SU-DHL-6 (cell line): ENCODE measurements around the gene SGPP2.

ENCODE experiments used
- H2AFZ ChIP-seq: fragments of 200-600 bp; sonication (generic); 2 replicates; pipeline ENCODE4 v1.6.1; 2014; ENCODE audit warnings: low read depth, mild to moderate bottlenecking, moderate library complexity, mixed read lengths, antibody characterized with exemption, low read length; ENCODE audit not compliant: severe bottlenecking
- H3F3A ChIP-seq: fragments of 200-600 bp; shearing (Covaris generic); 2 replicates; pipeline ENCODE4 v1.6.0; 2016; ENCODE audit warnings: antibody characterized with exemption, mild to moderate bottlenecking; ENCODE audit not compliant: insufficient read depth
- H3K27ac ChIP-seq: fragments of 200-600 bp; sonication (generic); 2 replicates; pipeline ENCODE4 v1.5.1; 2016; ENCODE audit warnings: low read depth, mild to moderate bottlenecking, low read length, moderate library complexity, mixed read lengths
- H3K27me3 ChIP-seq: fragments of 200-600 bp; sonication (generic), shearing (Covaris generic); 2 replicates; pipeline ENCODE4 v1.6.0; 2014; ENCODE audit warnings: mild to moderate bottlenecking, low read length
- H3K36me3 ChIP-seq: fragments of 200-600 bp; sonication (generic); 2 replicates; pipeline ENCODE4 v1.6.1; 2014; ENCODE audit warnings: mild to moderate bottlenecking, low read length, mixed read lengths
- H3K4me2 ChIP-seq: fragments of 300-600, 200-600 bp; shearing (Covaris generic), sonication (generic); 2 replicates; pipeline ENCODE4 v1.6.0; 2014; ENCODE audit warnings: low read length, low read depth, mild to moderate bottlenecking; ENCODE audit not compliant: poor library complexity, severe bottlenecking
- H3K4me3 ChIP-seq: fragments of 200-600 bp; sonication (generic); 2 replicates; pipeline ENCODE4 v1.5.1; 2014; ENCODE audit warnings: antibody characterized with exemption, low read length, mild to moderate bottlenecking, mixed read lengths; ENCODE audit not compliant: insufficient read depth, poor library complexity, severe bottlenecking
- H3K79me2 ChIP-seq: fragments of 200-600 bp; sonication (generic); 2 replicates; pipeline ENCODE4 v1.6.1; 2014; ENCODE audit warnings: mild to moderate bottlenecking, low read length, moderate library complexity; ENCODE audit not compliant: insufficient read depth
- H3K9ac ChIP-seq: fragments of 200-600 bp; sonication (generic); 2 replicates; pipeline ENCODE4 v1.7.0; 2014; ENCODE audit warnings: mild to moderate bottlenecking, low read length
- H3K9me2 ChIP-seq: fragments of 200-600 bp; sonication (generic); replicated peaks from 2 replicates; pipeline ENCODE4 v1.6.1; 2014; ENCODE audit warnings: low read length; ENCODE audit not compliant: insufficient read depth
- H3K9me3 ChIP-seq: fragments of 200-600 bp; sonication (generic); 2 replicates; pipeline ENCODE4 v1.6.1; 2014; ENCODE audit warnings: low read length, mixed read lengths; ENCODE audit not compliant: insufficient read depth
- H4K20me1 ChIP-seq: fragments of 200-600 bp; sonication (generic); 2 replicates; pipeline ENCODE4 v1.6.1; 2014; ENCODE audit warnings: low read depth, mild to moderate bottlenecking, antibody characterized with exemption, low read length, moderate library complexity, mixed read lengths
- CTCF ChIP-seq: fragments of 200-600 bp; sonication (generic); IDR thresholded peaks from one replicate; pipeline ENCODE4 v1.5.1; 2017; ENCODE audit warnings: antibody characterized with exemption, mild to moderate bottlenecking, low read length, moderate library complexity; ENCODE audit not compliant: insufficient read depth, poor library complexity, severe bottlenecking
- EZH2phosphoT487 ChIP-seq: fragments of 200-600 bp; sonication (generic), shearing (Covaris generic); conservative IDR thresholded peaks from 2 replicates; pipeline ENCODE4 v1.6.1; 2018; ENCODE audit warnings: mild to moderate bottlenecking, antibody characterized with exemption, low read length, moderate library complexity, mixed read lengths

The SGPP2 gene

GRCh38 chr2:222521099-222521498, 96.8 kb downstream of the SGPP2 start:
- Histone ChIP-seq H3K27me3 (no peaks in the 10 kb centered on the region), H3F3A (no peaks in the 10 kb centered on the region), H3K4me3 (no peak overlapping the region), H3K4me2 (no peak overlapping the region), H3K9me3 (no peaks in the 10 kb centered on the region), H3K9me2 (no peaks in the 10 kb centered on the region), H3K27ac (no peak overlapping the region), H3K79me2 (no peaks in the 10 kb centered on the region), H3K9ac (no peak overlapping the region), H4K20me1 (no peaks in the 10 kb centered on the region), H2AFZ (no peak overlapping the region), H3K36me3 (no peaks in the 10 kb centered on the region)
- TF ChIP-seq CTCF (no peak), EZH2phosphoT487 (no peak)

- Histone ChIP-seq H3K36me3 (no peaks in the 10 kb centered on the region), H3K27ac (no peak overlapping the region), H3K9me2 (no peaks in the 10 kb centered on the region), H3K27me3 (no peaks in the 10 kb centered on the region), H3K9me3 (no peaks in the 10 kb centered on the region), H3K4me2 (no peak overlapping the region), H2AFZ (no peak overlapping the region), H3K79me2 (no peaks in the 10 kb centered on the region), H4K20me1 (no peaks in the 10 kb centered on the region), H3F3A (no peaks in the 10 kb centered on the region), H3K4me3 (no peak overlapping the region), H3K9ac (no peak overlapping the region)
- TF ChIP-seq CTCF (no peak), EZH2phosphoT487 (no peak)
Measured at GRCh38 chr2:222522082-222522481, 97.7 kb downstream of the SGPP2 start.

- Histone ChIP-seq H2AFZ (no peak overlapping the region), H3K36me3 (no peaks in the 10 kb centered on the region), H3K27ac (no peak overlapping the region), H3F3A (no peaks in the 10 kb centered on the region), H3K27me3 (no peaks in the 10 kb centered on the region), H3K9me3 (no peaks in the 10 kb centered on the region), H3K4me2 (no peak overlapping the region), H3K9ac (no peak overlapping the region), H4K20me1 (no peaks in the 10 kb centered on the region), H3K79me2 (no peaks in the 10 kb centered on the region), H3K4me3 (no peak overlapping the region), H3K9me2 (no peaks in the 10 kb centered on the region)
- no peak for TF ChIP-seq EZH2phosphoT487
- no peak for TF ChIP-seq CTCF
Measured at GRCh38 chr2:222523783-222524544, 99.6 kb downstream of the SGPP2 start.
